Measurements from ENCODE around the gene MOCS1. TPM values are rescaled to one million over a fixed set of nuclear protein-coding genes. Genes with fewer than 3 reads are reported as not detected.

Gene MOCS1
- total RNA-seq, 1 donor from 2014 or later: 0.20 TPM

- no peak for TF ChIP-seq CTCF (IDR thresholded peaks at IDR 0.05)
- POLR2A ChIA-PET: no interaction called here
- H3K27ac Mint-ChIP-seq: no peak overlapping the region
- DNase-seq (no peak), ATAC-seq (ENCODE audit: low read depth) (no peak)
- no peaks in the 10 kb centered on the region for H3K36me3 Mint-ChIP-seq (ENCODE audit: low read depth)
- intact Hi-C loops (cut with micrococcal nuclease): no loop called here
- peaks cover 5% of the 10 kb centered on the region for H3K4me1 Mint-ChIP-seq
- no peak overlapping the region for H3K4me3 Mint-ChIP-seq
- CTCF ChIA-PET: no interaction called here
- H3K9me3 Mint-ChIP-seq: peaks cover 4% of the 10 kb centered on the region
- H3K27me3 Mint-ChIP-seq: peaks cover 29% of the 10 kb centered on the region
Observed at GRCh38 chr6:39929733-39930461, 4.4 kb downstream of the MOCS1 start.

DNA sequence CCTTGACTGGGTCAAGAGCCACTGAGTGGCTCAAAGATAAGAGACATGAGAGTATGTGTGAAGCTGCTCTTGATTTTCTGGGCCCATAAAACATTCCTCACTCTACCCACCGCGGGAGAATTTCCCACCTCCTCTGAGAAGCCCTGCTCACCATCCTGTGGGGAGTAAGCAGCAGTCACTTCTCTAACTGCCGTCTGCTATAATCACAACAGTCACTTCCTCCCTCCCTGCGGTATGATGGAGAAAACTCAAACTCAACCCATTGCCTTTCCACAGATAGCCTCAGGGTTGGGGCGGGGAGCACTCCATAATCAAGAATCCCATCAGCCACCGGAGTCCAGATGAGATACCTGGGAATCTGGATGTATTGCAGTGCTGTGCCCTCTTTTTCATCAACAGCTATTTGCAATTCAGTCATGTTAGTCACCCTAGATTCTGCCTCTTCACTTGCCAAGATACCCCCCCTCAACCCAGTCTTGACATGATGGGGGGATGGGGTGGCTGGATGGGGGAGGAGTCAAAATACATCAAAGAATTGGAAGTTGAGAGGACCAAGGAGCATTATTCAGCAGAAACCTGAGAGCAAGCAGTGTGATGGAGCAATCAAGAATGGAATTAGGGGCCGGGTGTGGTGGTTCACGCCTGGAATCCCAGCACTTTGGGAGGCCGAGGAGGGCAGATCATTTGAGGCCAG is 5.1 kb downstream of the MOCS1 start:
- Mint-ChIP-seq H3K27ac (no peak overlapping the region), H3K4me3 (no peak overlapping the region), H3K4me1 (peaks cover 5% of the 10 kb centered on the region), H3K9me3 (peaks cover 4% of the 10 kb centered on the region), H3K36me3 (ENCODE audit: low read depth) (no peaks in the 10 kb centered on the region), H3K27me3 (peaks cover 29% of the 10 kb centered on the region)
- ChIA-PET CTCF (no interaction called here), POLR2A (no interaction called here)
- no peak for TF ChIP-seq CTCF (IDR thresholded peaks at IDR 0.05)
- intact Hi-C loops (cut with micrococcal nuclease): no loop called here
- no peak for ATAC-seq (ENCODE audit: low read depth)
- DNase-seq: no peak

- Mint-ChIP-seq H3K9me3 (peaks cover 4% of the 10 kb centered on the region), H3K4me1 (no peaks in the 10 kb centered on the region), H3K4me3 (no peak overlapping the region), H3K36me3 (ENCODE audit: low read depth) (no peaks in the 10 kb centered on the region), H3K27me3 (peaks cover 13% of the 10 kb centered on the region), H3K27ac (no peak overlapping the region)
- POLR2A ChIA-PET: no interaction called here
- DNase-seq (no peak), ATAC-seq (ENCODE audit: low read depth) (no peak)
- intact Hi-C loops (cut with micrococcal nuclease): no loop called here
- CTCF ChIA-PET: no interaction called here
- no peak for TF ChIP-seq CTCF (IDR thresholded peaks at IDR 0.05)
Observed at GRCh38 chr6:39927159-39927558, 7.1 kb downstream of the MOCS1 start.

GRCh38 chr6:39926668-39927067 is 7.6 kb downstream of the MOCS1 start:
- H3K9me3 Mint-ChIP-seq: peaks cover 4% of the 10 kb centered on the region
- DNase-seq (no peak), ATAC-seq (ENCODE audit: low read depth) (no peak)
- H3K4me1 Mint-ChIP-seq: no peaks in the 10 kb centered on the region
- TF ChIP-seq CTCF (IDR thresholded peaks at IDR 0.05): no peak
- no peak overlapping the region for H3K27ac Mint-ChIP-seq
- H3K27me3 Mint-ChIP-seq: peaks cover 10% of the 10 kb centered on the region
- intact Hi-C loops (cut with micrococcal nuclease): no loop called here
- ChIA-PET POLR2A (no interaction called here), CTCF (no interaction called here)
- no peaks in the 10 kb centered on the region for H3K36me3 Mint-ChIP-seq (ENCODE audit: low read depth)
- no peak overlapping the region for H3K4me3 Mint-ChIP-seq

- intact Hi-C loops (cut with micrococcal nuclease): no loop called here
- Mint-ChIP-seq H3K36me3 (ENCODE audit: low read depth) (no peaks in the 10 kb centered on the region), H3K27me3 (peaks cover 7% of the 10 kb centered on the region), H3K4me3 (no peak overlapping the region), H3K27ac (no peak overlapping the region), H3K9me3 (peaks cover 4% of the 10 kb centered on the region), H3K4me1 (no peaks in the 10 kb centered on the region)
- ChIA-PET POLR2A (no interaction called here), CTCF (no interaction called here)
- TF ChIP-seq CTCF (IDR thresholded peaks at IDR 0.05): no peak
- ATAC-seq (ENCODE audit: low read depth) (no peak), DNase-seq (no peak)
Observed at GRCh38 chr6:39925931-39926290, 8.4 kb downstream of the MOCS1 start.
